ENCODE measurements around the gene DSTYK. TPM values are rescaled to one million over a fixed set of nuclear protein-coding genes. Genes with fewer than 3 reads are reported as not detected.

DSTYK gene
- total RNA-seq, 1 experiment from 2014 or later: 14.6 TPM

GRCh38 chr1:205224736-205225135 lies 13.2 kb upstream of the DSTYK start:
- no peak for DNase-seq (ENCODE audit: extremely low read depth, low read depth)

DNA sequence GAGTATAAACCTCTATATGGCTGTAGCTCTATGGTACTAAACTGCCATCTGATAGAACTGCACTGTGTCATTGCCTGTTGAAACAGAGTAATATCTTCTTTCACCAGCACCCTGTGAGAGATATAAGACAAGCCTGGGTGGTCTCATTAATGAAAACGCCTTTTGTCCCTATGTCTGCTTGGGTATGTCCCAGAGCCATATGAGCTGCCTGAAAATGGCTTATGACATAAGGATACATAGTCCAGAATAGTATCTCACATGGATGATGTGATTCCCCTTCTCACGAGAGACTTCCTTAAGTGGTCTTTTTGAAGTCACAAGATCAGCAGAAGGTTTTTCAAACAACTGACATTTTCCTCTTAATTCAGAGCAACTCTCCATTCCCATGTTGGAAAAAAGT lies 8.9 kb upstream of the DSTYK start:
- DNase-seq (ENCODE audit: extremely low read depth, low read depth): no peak

DNA sequence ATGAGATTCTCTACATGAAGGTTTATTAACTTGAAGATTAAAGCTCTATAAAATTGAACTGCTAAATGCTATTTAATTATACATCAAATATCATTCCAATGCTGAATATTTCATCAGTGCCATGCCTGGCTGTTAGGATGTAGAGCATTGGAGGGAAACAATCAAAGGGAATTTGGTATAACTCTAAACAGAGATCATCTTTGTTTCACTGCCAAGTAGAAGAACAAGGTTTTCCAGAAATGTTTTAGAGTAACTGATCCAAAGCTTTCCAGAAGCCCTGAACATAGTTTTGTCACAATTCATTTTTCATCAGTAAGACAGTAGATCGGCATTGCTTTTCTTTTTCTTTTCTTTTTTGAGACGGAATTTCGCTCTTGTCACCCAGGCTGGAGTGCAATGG lies 5.9 kb upstream of the DSTYK start:
- DNase-seq (ENCODE audit: extremely low read depth, low read depth): no peak

- DNase-seq (ENCODE audit: extremely low read depth, low read depth): no peak
Observed at GRCh38 chr1:205216588-205216987, 5.1 kb upstream of the DSTYK start.

DNA sequence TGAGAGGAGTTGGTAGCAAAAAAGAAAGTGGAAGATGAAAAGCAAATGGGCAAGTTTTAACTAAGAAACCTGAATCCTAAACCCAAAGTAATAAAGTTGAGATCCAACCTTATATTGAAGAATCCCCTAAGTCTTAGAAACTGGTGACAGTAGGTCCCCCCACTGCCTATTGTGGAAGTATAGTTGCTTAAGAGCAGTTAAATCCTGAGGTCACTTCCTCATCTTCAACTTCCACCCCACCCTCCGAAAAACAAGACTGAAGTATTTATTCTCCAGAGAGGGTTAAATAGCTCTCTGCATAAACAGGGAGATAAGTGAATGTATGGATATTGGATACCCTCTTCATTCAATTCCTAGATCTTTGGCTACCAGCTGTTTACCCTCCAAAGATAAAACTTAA lies 3.3 kb upstream of the DSTYK start:
- DNase-seq (ENCODE audit: extremely low read depth, low read depth): no peak

DNA sequence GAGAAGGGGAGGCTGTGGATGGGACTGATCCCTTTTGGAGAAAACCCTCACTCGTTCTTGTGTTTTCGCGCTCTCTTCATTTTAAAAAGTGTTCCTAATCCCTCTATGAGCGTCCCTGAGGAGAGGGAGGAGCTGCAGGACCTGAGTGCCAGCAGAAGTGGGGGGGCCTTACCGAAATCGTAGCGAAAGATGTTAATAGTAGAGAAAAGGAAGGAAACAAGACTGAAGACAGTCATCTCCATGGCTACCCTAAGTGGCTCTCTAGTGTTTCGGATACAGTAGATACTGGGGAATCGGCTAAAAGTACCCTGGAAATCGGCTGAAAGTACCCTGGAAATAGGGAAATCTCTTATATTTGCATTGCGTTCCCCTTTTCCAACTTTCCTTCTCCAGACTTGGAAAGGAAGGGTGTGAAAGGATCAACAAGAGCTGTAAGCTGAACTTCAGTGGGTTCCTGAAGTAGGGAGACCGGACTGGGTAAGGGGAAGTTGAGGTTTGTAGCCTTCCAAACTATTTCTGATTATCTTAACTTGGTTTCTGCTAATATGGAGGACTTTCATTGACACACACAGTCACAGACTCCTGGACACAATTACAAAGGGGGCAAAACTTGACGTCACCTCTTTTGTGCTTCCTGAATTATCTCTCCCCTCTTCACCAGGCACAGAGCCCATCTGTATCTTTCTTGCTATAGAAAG lies 486 bp upstream of the DSTYK start:
- no peak for DNase-seq (ENCODE audit: extremely low read depth, low read depth)

DNA sequence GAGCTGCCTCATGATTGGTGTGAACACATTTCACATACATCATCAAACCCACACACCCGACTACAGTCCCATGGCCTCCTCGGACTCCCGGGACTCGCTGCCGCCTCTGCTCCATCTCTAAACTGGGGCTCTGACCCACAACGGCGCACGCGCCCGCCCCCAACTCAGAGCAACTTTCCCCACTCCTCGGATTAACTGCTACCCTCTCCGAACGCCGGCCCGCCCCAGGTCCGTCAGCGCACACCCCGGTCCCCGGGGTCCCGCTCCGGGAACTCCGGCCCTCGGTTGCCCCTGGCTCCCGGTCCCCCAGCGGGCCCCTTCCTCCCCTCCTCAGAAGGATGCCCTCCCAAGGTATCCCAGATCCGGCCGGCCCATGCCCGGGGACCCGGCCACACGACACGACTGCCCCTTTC lies 740 bp downstream of the DSTYK start:
- DNase-seq (ENCODE audit: extremely low read depth, low read depth): no peak

DNA sequence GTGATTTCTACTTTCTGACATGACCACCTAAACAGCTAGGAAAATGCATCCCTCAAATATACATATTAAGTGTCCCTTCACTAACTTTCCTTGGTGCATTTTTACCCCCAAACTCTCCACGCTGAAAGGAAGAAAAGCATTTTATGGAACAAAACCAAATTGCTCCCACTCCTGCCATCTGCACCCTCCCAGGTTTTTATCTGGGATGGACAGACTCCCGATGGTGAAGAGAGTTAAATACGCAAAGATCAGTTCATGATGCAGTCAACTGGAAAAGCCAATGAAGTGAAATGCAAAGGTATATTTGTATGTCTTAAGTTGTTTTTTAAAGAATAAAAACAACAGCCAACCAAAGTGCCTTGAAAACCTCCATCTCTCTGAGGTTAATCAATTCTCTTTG lies 2.7 kb downstream of the DSTYK start:
- DNase-seq (ENCODE audit: extremely low read depth, low read depth): no peak

DNA sequence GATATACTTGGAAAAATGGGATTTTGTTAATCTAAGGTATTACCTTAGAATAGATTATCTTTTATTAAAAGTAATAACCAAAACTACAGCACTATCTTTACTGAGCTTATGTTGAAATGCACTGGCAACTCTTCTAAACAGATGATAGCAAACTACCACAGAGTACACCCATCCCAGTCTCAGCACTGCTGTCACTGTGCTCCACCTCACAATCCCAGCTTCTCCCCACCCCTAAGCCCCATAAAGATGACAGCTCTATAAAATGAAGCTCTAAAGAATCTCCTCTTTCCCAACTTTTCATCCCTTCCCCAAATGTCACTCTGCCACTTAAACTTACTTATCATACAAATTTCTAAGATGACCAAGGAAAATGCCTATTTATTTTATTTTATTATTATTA lies 6.4 kb downstream of the DSTYK start:
- no peak for DNase-seq (ENCODE audit: extremely low read depth, low read depth)

DNA sequence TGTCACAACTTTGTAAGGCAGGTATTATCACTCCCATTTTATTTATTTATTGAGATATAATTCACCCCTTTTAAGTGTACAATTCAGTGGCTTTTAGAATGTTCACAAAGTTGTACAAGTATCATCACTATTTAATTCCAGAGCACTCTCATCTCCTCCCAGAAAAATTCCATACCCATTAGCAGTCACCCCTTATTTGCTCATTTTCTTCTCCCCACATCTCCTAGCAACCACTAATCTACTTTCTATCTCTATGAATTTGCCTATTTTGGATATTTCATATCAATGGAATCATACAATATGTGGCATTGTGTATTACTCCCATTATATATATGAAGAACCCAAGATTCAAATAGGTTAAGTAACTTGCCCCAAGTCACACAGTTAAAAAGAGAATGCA lies 7.0 kb downstream of the DSTYK start:
- DNase-seq (ENCODE audit: extremely low read depth, low read depth): no peak

- no peak for DNase-seq (ENCODE audit: extremely low read depth, low read depth)
Observed at GRCh38 chr1:205199931-205200299, 11.6 kb downstream of the DSTYK start.

GRCh38 chr1:205199090-205199930 lies 12.2 kb downstream of the DSTYK start:
- DNase-seq (ENCODE audit: extremely low read depth, low read depth): no peak

GRCh38 chr1:205192287-205192686 lies 19.2 kb downstream of the DSTYK start:
- DNase-seq (ENCODE audit: extremely low read depth, low read depth): no peak

DNA sequence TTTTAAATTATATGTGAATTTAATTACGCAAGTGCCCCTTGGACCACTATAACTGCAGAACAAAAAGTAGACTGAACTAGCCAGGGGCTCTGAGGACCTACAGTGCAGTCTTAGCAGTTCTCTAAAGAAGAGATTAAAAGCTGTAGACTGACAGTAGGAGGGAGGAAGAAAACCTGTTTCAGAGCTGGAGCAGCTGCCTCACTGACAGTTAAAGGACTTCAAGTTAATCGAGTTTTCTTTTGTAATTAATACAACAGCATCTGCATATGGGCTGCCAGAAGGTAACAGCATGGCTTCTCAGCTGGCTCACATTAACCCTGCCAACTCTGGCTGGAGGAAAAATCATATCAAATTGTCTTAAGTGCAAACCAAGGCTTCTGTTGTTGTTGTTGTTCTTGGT lies 19.9 kb downstream of the DSTYK start:
- no peak for DNase-seq (ENCODE audit: extremely low read depth, low read depth)

DNA sequence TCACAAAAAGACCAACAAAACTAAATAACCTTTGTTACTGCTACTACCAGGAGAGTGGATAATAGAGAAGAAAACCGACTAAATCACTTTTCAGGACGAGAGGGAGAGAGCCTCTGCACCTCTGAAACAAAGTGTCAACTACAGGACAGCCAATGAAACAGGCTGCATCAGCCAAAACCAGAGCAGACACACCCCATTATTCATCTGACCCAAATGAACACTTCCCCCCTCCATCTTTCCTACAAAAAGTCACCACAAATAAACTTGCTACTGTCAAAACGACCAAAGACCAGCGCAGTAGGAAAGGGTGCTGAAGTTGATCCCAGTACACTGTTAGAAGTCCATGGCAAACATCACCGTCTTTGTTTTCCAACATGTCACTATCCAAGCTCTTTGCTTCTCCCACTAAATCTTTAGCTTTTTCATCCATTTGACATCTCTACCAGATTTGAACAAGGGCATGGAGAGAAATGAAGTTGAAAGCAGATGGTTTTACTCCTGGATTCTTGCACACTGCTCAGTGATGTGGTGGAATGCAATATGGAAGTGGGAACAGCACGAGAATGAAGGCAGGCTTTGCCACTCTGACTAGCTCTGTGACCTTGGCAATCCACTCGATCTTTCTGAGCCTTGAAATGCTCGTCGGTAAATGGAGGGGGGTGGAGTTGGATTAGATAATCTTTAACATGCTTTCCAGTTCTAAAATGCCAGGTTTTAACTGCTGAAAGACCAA lies 20.5 kb downstream of the DSTYK start:
- no peak for DNase-seq (ENCODE audit: extremely low read depth, low read depth)

DNA sequence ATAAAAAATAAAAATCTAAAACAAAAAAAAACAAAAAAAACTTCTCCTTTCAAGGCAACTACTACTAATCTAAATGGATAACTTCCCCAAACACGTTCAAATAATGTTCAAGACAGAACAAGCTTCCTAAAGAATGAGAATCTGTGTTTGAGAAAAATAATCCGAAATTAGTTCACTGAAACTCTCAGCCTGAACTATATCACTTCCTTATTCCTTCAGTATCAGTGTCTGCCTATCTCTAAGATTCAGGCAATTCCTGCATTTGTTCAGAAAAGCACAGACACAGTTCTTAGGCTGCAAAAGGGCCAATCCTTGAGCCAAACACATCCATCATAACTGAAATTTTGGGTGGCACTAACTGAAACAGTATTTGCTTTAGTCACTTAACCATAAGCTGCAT lies 22.4 kb downstream of the DSTYK start:
- no peak for DNase-seq (ENCODE audit: extremely low read depth, low read depth)

- no peak for DNase-seq (ENCODE audit: extremely low read depth, low read depth)
Observed at GRCh38 chr1:205188596-205188995, 22.9 kb downstream of the DSTYK start.

- DNase-seq (ENCODE audit: extremely low read depth, low read depth): no peak
Observed at GRCh38 chr1:205188098-205188497, 23.4 kb downstream of the DSTYK start.

DNA sequence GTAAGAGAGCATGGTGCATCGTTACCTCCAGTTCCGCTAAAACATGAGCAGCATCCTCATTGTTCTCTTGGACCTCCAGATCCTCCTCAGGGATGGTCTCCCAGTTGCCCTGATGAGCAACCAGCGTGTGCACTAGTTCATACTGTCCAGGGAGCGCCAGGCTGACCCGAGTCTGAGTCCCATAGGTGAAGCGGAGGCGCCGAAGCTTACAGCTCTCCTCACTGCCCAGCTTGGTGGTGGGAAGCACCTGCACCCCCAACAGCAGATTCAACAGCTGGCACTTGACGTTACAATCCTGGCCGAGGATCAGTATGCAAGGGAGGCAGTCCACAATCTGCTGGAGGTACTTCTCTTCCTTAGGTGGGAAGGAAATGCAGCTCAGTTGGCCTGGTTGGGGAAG lies 24.1 kb downstream of the DSTYK start:
- DNase-seq (ENCODE audit: extremely low read depth, low read depth): no peak

DNA sequence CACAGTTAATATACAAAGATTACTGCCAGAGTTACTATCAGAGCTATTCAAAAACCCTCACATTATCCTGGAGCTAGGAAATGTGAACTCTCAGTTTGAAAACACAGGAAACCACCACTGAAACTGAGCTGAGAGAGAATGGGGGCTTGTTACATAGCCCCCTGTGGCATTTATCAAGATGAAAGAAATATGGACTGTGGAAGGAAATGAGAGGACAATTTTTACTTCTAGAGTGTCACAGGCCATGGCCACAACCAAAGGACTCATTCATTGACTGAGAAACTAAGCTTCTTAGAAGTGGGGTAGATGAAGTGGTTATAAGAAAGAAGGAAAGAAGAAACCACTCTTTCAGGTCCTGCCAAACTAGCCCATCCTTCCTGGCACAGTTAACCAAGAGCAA lies 25.3 kb downstream of the DSTYK start:
- no peak for DNase-seq (ENCODE audit: extremely low read depth, low read depth)

DNA sequence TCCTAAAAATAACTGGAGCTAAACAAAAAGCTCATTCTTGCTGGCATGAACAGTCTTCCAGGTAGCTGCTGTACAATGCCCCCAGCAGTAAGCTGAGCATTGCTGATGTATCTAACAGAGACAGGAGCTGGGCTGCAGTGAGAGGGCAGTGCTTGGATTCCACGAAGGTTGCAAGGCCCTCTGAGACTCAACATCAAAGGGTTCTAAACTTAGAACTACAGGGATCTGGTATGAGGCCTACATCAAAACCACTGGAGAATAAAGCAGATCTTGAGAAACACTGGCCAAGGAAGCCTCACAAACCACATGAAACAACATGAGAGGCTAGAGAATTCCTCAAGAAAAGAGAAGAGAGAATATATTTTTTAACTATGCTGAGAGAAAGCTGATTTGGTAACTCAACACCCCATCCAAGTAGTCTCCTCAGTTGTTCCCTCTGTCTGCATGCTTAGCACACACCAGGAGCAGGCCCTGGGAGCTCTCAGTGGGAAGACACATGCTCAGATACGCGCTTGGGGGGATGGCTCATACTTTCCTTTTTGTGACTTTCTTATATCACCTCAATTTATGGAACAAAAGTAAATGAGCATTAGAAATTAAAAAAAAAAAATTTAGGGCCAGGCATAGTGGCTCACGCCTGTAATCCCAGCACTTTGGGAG lies 27.7 kb downstream of the DSTYK start:
- DNase-seq (ENCODE audit: extremely low read depth, low read depth): no peak

All from NCI-H460 (cell line).